OCI-LY1 (cell line): ENCODE measurements around the gene RFNG.

ENCODE experiments used
- EZH2 ChIP-seq: fragments of 200-600 bp; sonication (generic), shearing (Covaris generic); IDR thresholded peaks from 2 replicates; pipeline ENCODE4 v1.8.0; 2017; ENCODE audit warnings: borderline replicate concordance, mixed run types, mild to moderate bottlenecking, antibody characterized with exemption, low read length, moderate library complexity, mixed read lengths
- TF ChIP-seq, protein P1 (sequence below): fragments of 200-600 bp; sonication (generic), shearing (Covaris generic); IDR thresholded peaks from 2 replicates; pipeline ENCODE4 v1.5.1; 2017; ENCODE audit warnings: mild to moderate bottlenecking, antibody characterized with exemption, low read length, moderate library complexity, mixed read lengths

DNA sequence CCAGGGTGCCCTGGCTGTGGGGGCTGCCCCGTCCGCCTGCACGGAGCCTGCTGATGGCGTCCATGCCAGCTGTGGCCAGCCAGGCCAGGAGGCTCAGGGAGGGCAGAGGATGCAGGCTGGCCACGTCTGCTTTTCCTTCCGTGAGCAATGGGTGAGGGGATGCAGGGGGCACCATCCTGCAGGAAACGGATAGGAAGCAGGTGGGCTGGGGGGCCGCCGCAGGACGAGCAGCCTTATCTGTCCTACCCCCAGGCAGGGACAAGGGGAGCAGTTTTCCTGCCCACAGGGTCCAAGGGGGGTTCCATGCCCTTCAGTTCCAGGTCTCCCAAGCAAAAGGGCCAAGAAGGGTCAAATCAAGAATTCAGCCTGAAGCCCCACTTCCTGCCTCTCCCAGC, 7.2 kb upstream of the RFNG start:
- TF ChIP-seq, protein P1, sequence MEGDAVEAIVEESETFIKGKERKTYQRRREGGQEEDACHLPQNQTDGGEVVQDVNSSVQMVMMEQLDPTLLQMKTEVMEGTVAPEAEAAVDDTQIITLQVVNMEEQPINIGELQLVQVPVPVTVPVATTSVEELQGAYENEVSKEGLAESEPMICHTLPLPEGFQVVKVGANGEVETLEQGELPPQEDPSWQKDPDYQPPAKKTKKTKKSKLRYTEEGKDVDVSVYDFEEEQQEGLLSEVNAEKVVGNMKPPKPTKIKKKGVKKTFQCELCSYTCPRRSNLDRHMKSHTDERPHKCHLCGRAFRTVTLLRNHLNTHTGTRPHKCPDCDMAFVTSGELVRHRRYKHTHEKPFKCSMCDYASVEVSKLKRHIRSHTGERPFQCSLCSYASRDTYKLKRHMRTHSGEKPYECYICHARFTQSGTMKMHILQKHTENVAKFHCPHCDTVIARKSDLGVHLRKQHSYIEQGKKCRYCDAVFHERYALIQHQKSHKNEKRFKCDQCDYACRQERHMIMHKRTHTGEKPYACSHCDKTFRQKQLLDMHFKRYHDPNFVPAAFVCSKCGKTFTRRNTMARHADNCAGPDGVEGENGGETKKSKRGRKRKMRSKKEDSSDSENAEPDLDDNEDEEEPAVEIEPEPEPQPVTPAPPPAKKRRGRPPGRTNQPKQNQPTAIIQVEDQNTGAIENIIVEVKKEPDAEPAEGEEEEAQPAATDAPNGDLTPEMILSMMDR, result no peak
- TF ChIP-seq EZH2, result no peak
